Astrocyte (in vitro differentiated cells and primary cell): ENCODE measurements around the gene LSM10.

Experiments
- EZH2 ChIP-seq: IDR thresholded peaks from 2 replicates; pipeline ENCODE4 v1.6.1; 2012; ENCODE audit warnings: mild to moderate bottlenecking, low read length, inconsistent platforms; ENCODE audit not compliant: insufficient read depth
- TF ChIP-seq, protein P1 (sequence below): IDR thresholded peaks from 2 replicates; pipeline ENCODE4 v1.5.1; 2011; ENCODE audit warnings: low read depth, mild to moderate bottlenecking, inconsistent platforms, low read length, moderate library complexity; ENCODE audit not compliant: insufficient read depth

GRCh38 chr1:36442337-36442736 lies 44.6 kb upstream of the LSM10 start:
- TF ChIP-seq, protein P1, sequence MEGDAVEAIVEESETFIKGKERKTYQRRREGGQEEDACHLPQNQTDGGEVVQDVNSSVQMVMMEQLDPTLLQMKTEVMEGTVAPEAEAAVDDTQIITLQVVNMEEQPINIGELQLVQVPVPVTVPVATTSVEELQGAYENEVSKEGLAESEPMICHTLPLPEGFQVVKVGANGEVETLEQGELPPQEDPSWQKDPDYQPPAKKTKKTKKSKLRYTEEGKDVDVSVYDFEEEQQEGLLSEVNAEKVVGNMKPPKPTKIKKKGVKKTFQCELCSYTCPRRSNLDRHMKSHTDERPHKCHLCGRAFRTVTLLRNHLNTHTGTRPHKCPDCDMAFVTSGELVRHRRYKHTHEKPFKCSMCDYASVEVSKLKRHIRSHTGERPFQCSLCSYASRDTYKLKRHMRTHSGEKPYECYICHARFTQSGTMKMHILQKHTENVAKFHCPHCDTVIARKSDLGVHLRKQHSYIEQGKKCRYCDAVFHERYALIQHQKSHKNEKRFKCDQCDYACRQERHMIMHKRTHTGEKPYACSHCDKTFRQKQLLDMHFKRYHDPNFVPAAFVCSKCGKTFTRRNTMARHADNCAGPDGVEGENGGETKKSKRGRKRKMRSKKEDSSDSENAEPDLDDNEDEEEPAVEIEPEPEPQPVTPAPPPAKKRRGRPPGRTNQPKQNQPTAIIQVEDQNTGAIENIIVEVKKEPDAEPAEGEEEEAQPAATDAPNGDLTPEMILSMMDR, result no peak
- no peak for TF ChIP-seq EZH2
